Erythroblast (primary cell): ENCODE results near the gene PILRA.
"Not testable (repeated sequence)": the region's sequence is repeated elsewhere in the genome, so short reads cannot be mapped to it uniquely, and the experiment has no call there.

Source experiments
- DNase-seq, 2 experiments: peaks; one replicate each; lab custom pipeline; 2025; lab: John Stamatoyannopoulos, UW
- GATA1 ChIP-seq: IDR thresholded peaks from 2 replicates; pipeline ENCODE4 v1.6.1; 2011; ENCODE audit warnings: low read depth, mild to moderate bottlenecking, control low read depth, low read length, moderate library complexity
- POLR2A ChIP-seq: IDR thresholded peaks from 2 replicates; pipeline ENCODE4 v1.6.1; 2011; ENCODE audit warnings: mild to moderate bottlenecking, low read length

PILRA gene

DNA sequence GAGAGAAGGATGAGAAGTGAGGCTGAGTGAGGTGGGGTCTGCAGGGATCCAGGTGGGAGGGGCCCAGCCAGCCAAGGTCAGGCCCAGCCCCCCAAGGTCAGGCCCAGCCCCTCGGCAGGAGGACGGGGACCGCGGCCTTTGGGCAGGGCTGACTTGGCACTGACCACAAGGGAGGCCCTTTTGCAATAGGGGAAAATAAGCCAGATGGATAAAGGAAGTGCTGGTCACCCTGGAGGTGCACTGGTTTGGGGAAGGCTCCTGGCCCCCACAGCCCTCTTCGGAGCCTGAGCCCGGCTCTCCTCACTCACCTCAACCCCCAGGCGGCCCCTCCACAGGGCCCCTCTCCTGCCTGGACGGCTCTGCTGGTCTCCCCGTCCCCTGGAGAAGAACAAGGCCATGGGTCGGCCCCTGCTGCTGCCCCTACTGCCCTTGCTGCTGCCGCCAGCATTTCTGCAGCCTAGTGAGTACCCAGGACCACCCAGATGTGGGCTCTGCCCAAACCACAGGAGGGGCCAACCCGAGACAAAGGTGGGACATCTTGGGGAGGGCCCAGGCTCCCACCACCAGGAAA, at the start of gene PILRA:
TSS of gene PILRA (plus strand) at position 227 of the 571 bp plus-strand sequence. CDS start at position 397, 170 bp downstream.
- TF ChIP-seq GATA1 (no peak), POLR2A (no peak)
- DNase-seq: no peak

DNA sequence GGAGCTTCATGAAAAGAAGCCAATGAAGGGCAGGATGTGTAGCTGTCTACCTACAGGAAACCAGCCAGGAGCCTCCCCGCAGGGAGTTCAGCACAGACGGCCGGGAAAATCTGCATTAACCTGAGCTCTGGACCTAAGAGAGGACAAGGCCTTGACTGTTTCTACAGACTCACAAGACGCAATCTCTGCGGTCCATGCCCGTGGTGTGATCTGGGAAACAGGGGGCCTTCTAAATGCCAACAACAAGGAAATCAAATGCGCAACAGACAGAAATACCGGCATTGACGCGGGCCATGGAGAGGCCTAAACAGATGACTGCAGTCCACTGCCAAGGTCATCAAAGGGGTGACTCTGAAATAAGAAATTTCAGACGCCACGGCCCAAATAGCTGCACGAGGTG, 49.1 kb upstream of the PILRA start:
- not testable (repeated sequence) for DNase-seq

GRCh38 chr7:100325671-100326070, 47.6 kb upstream of the PILRA start:
- not testable (repeated sequence) for DNase-seq

- DNase-seq: not testable (repeated sequence)
Measured at GRCh38 chr7:100326914-100327313, 46.4 kb upstream of the PILRA start.

GRCh38 chr7:100335566-100336466, 37.5 kb upstream of the PILRA start:
- TF ChIP-seq POLR2A: peak; percentile 96

GRCh38 chr7:100338083-100338696, 35.1 kb upstream of the PILRA start:
- DNase-seq: not testable (repeated sequence)

More at GRCh38 chr7:100335566-100336466, 37.5 kb upstream of the PILRA start:
- DNase-seq: peak; percentile 95 to 96

DNA sequence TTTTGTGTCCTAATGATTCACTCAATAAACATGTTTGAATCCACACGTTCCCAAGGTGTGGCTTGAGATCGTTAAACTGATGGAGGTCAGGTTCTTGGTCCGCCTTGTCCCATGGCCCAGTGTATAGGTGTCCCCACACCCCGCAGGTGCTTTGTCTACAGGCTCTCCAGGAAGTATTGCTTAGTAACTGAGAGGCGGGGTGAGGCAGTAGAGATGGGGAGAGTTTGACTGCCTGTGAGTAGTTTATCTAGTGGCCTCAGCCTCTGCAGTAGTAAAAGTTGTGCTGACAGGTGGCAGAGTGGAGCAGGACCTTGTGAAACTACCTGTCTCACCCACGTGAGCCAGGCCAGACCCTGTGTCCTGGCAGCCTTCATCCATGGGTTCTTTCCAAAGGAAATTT, 32.0 kb upstream of the PILRA start:
- peak; percentile 16 to 45 for DNase-seq

GRCh38 chr7:100342765-100343164, 30.5 kb upstream of the PILRA start:
- DNase-seq: no peak
- no peak for TF ChIP-seq GATA1
- no peak for TF ChIP-seq POLR2A

GRCh38 chr7:100344124-100344559, 29.1 kb upstream of the PILRA start:
- DNase-seq: peak in 1 of 2 experiments; percentile 45

- DNase-seq: peak; percentile 92
- peak; percentile 28 for TF ChIP-seq POLR2A
Measured at GRCh38 chr7:100344560-100345287, 28.6 kb upstream of the PILRA start.

DNA sequence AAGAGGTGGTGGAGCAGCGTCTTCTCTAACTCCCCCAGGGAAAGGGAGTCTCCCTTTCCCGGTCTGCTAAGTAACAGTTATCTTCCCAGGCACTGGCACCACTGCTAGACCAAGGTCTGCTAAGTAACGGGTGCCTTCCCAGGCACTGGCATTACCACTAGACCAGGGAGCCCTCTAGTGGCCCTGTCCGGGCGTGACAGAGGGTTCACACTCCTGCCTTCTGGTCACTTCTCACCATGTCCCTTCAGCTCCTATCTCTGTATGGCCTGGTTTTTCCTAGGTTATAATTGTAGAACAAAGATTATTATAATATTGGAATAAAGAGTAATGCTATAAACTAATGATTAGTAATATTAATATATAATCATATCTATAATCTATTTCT, 28.0 kb upstream of the PILRA start:
- DNase-seq: peak; percentile 80 to 87

DNA sequence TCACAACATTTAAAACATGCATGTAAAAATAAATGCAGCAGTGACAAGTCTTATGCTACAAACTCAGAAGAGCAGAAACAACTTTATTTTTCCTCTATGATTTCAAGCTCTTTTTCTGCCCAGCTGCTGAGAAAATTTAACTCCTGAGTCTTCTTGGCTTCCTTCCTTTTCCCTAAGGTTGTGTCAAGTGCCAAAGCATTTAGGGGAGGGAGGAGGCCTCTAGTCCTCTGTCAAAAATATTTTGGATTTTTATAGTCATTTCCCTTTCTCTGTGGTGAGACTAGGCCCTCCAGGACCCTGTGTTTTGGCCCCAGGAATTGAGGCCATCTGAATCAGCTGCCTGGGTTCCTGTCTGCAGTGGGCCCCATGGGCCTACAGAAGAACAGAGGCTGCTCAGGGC, 26.4 kb upstream of the PILRA start:
- TF ChIP-seq GATA1 (no peak), POLR2A (no peak)
- no peak for DNase-seq

- no peak for TF ChIP-seq POLR2A
- no peak for TF ChIP-seq GATA1
- no peak for DNase-seq
Measured at GRCh38 chr7:100348805-100349204, 24.5 kb upstream of the PILRA start.

DNA sequence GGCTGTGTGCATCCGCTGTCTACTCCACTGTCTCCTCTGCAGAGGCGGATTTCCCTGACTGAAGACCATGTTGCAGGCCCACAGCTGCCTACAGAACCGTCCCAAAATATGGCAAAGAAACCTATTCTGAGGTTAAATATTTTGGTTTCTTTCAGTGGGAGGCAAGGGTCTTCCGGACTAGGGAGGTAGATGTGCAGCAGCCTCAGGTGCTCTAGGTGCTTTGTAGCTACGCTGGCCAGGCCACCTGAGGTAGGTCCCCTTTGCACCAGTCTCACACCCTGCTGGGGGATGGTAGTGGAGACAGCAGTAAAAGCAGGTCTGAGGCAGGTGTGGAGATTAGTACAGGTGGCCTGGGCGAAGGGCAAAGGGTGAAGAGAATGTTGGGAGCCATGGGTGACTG, 23.5 kb upstream of the PILRA start:
- TF ChIP-seq POLR2A (no peak), GATA1 (no peak)
- no peak for DNase-seq

DNA sequence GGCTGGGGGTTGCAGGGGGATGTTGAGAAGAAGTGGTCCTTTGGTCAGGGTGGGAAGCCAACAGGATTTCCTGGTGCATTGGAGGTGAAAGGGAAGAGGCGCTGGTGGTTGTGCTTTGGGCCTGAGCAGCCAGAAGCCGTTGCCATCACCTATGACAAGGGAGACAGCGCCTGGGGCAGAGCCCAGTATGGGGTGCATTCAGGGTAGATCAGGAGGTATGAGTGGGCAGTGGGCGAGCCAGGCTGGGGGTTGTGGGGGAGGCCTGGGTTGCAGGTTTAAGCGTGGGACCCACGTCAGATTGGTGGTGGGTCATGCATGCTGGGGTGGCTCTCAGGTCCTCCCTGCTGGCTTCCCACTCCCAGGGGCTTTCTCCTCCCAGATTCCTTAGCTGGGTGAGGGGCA, 21.6 kb upstream of the PILRA start:
- no peak for DNase-seq
- TF ChIP-seq GATA1 (no peak), POLR2A (no peak)

- DNase-seq: not testable (repeated sequence)
Measured at GRCh38 chr7:100352230-100352781, 21.0 kb upstream of the PILRA start.
